GM18499 (cell line): ENCODE data around the gene FGF14.

Experiments used
- ATAC-seq: cut with Tn5 transposase; IDR thresholded peaks from one replicate; pipeline ENCODE4 v1.9.1; 2021; ENCODE audit warnings: moderate number of reproducible peaks; ENCODE audit not compliant: insufficient read depth, unreplicated experiment

The FGF14 gene

GRCh38 chr13:101763191-101763590, 638.7 kb downstream of the FGF14 start:
- no peak for ATAC-seq

GRCh38 chr13:101757446-101758039, 644.3 kb downstream of the FGF14 start:
- no peak for ATAC-seq

- no peak for ATAC-seq
Measured at GRCh38 chr13:101755228-101755887, 646.5 kb downstream of the FGF14 start.

GRCh38 chr13:101752432-101752831, 649.4 kb downstream of the FGF14 start:
- no peak for ATAC-seq

- no peak for ATAC-seq
Measured at GRCh38 chr13:101751488-101751887, 650.4 kb downstream of the FGF14 start.

- no peak for ATAC-seq
Measured at GRCh38 chr13:101749584-101749983, 652.3 kb downstream of the FGF14 start.

GRCh38 chr13:101747039-101747438, 654.8 kb downstream of the FGF14 start:
- ATAC-seq = no peak

GRCh38 chr13:101746513-101746912, 655.3 kb downstream of the FGF14 start:
- ATAC-seq = no peak

GRCh38 chr13:101739382-101740178, 662.3 kb downstream of the FGF14 start:
- peak; percentile 91 for ATAC-seq

- no peak for ATAC-seq
Measured at GRCh38 chr13:101738336-101738735, 663.5 kb downstream of the FGF14 start.

- ATAC-seq = no peak
Measured at GRCh38 chr13:101736566-101736965, 665.3 kb downstream of the FGF14 start.

GRCh38 chr13:101730420-101731000, 671.3 kb downstream of the FGF14 start:
- no peak for ATAC-seq

- no peak for ATAC-seq
Measured at GRCh38 chr13:101728615-101729014, 673.2 kb downstream of the FGF14 start.

- ATAC-seq = no peak
Measured at GRCh38 chr13:101728021-101728420, 673.8 kb downstream of the FGF14 start.

- no peak for ATAC-seq
Measured at GRCh38 chr13:101727118-101727517, 674.7 kb downstream of the FGF14 start.

- no peak for ATAC-seq
Measured at GRCh38 chr13:101726681-101727080, 675.2 kb downstream of the FGF14 start.

GRCh38 chr13:101718496-101718895, 683.4 kb downstream of the FGF14 start:
- ATAC-seq = no peak

- no peak for ATAC-seq
Measured at GRCh38 chr13:101717353-101717752, 684.5 kb downstream of the FGF14 start.

GRCh38 chr13:101714195-101714594, 687.7 kb downstream of the FGF14 start:
- no peak for ATAC-seq

- ATAC-seq = no peak
Measured at GRCh38 chr13:101712026-101712348, 689.9 kb downstream of the FGF14 start.

GRCh38 chr13:101711307-101712025, 690.4 kb downstream of the FGF14 start:
- no peak for ATAC-seq
